Sigmoid colon (tissue), 7 donors: ENCODE measurements around the gene ATAT1. TPM values are rescaled to one million over a fixed set of nuclear protein-coding genes. Genes with fewer than 3 reads are reported as not detected.

Source experiments
- DNase-seq: peaks from one replicate; pipeline ENCODE4 v3.0.0-alpha.2; 2019
- H3K27ac ChIP-seq, 4 donors: fragments of 200-600 bp; sonication (generic); one replicate each; pipeline ENCODE4 v1.5.1; 2016 to 2019; ENCODE audit warnings: mild to moderate bottlenecking in 1 of 4
- H3K27me3 ChIP-seq, 3 donors: fragments of 200-600 bp; sonication (generic); one replicate each; pipeline ENCODE4 v1.5.1; 2019; ENCODE audit warnings: mild to moderate bottlenecking in 1 of 3
- H3K36me3 ChIP-seq, 4 donors: fragments of 200-600 bp; sonication (generic); one replicate each; pipeline ENCODE4 v1.5.1; 2016 to 2019
- H3K4me1 ChIP-seq, 4 donors: fragments of 200-600 bp; sonication (generic); one replicate each; pipeline ENCODE4 v1.5.1; 2017 to 2019
- H3K4me3 ChIP-seq, 4 donors: fragments of 200-600 bp; sonication (generic); one replicate each; pipeline ENCODE4 v1.5.1; 2017 to 2019; ENCODE audit warnings: mild to moderate bottlenecking in 2 of 4, moderate library complexity in 1 of 4
- H3K9me3 ChIP-seq, 4 donors: fragments of 200-600 bp in 3 of 4; sonication (generic) in 3 of 4; one replicate each; pipeline versions ENCODE4 v1.5.1 to v1.6.1; 2013 to 2019
- EP300 ChIP-seq, 4 donors: sonication (generic); formaldehyde crosslinking; IDR thresholded peaks; one replicate each; pipeline ENCODE4 v1.6.1; 2017; ENCODE audit warnings: antibody characterized with exemption in 4 of 4
- POLR2A ChIP-seq, 2 donors: fragments of 450-650 bp; IDR thresholded peaks; one replicate each; pipeline ENCODE4 v1.6.1; 2016; ENCODE audit warnings: antibody characterized with exemption in 2 of 2, mild to moderate bottlenecking in 2 of 2, moderate library complexity in 2 of 2
- POLR2AphosphoS5 ChIP-seq, 4 donors: sonication (generic); formaldehyde crosslinking; IDR thresholded peaks; one replicate each; pipeline ENCODE4 v1.6.1; 2017; ENCODE audit warnings: antibody characterized with exemption in 4 of 4
- WGBS, 2 donors: extraction: QIAGEN DNeasy Blood & Tissue Kit; methylation state at CpG; one replicate each; pipeline ENCODE4 v1.1.7; 2013; 5-methylcytosine and 5-hydroxymethylcytosine counted together
- intact Hi-C: fragments of 100-400 bp; cut with DNase I; formaldehyde crosslinking; loops from one replicate; pipeline ENCODE4 v1.15.1; 2023
- polyA plus RNA-seq, 3 donors: library from polyadenylated mRNA; stranded (reverse); fragments of 200-250 nt; gene quantifications; one replicate each; pipeline ENCODE4 v1.2.3, GENCODE V29; 2013
- total RNA-seq, 4 donors: library from RNA; depleted of rRNA; stranded (reverse); fragments of >200 nt; gene quantifications; one replicate each; pipeline ENCODE4 v1.1.0, GENCODE V29; 2016
- TF ChIP-seq, protein P1 (sequence below), 4 experiments: fragments of 450-650 bp in 3 of 4; fragments of 200-600 bp in 1 of 4; IDR thresholded peaks; one replicate each; pipeline ENCODE4 v1.5.1; 2016 to 2019; ENCODE audit warnings: antibody characterized with exemption in 4 of 4, mild to moderate bottlenecking in 3 of 4, moderate library complexity in 2 of 4
- donor health status: healthy with polysubstance abuse.
- donor health status: Bipolar disorder and iron deficiency.
- donor health status: healthy.

Gene ATAT1
- total and polyA plus RNA-seq, 7 donors, result 2.6 to 8.5 (median 4.2) TPM

DNA sequence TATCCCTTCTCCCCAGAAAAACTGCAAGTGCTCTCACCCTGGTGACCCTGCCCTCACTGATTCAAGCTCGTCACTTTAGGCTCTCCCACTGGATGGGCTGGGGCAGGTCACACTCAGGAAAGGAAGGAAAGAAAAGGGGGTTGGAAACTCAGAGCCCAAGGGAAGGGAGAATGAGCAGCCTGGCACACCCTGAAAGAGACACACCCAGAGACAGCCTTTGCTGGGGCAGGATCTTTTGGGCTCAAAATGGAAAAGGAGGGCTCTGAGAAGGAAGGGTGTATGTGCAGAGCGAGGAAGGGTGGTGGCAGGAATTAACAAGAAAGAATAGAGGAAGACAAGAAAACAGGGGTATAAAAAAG is 57.3 kb downstream of the ATAT1 start:
- H3K4me3 ChIP-seq, result peak overlapping the region; percentile 63 to 87 (median 72)
- WGBS, 2 donors, result 19 to 42% methylated on average over 2 of the region's 2 CpGs
- H3K4me1 ChIP-seq, result peaks cover 0 to 87% (median 84%) of the 10 kb centered on the region in 4 donors
- peaks cover 0 to 10% (median 0%) of the 10 kb centered on the region in 4 donors for H3K36me3 ChIP-seq
- no peak for DNase-seq
- no peaks in the 10 kb centered on the region for H3K9me3 ChIP-seq
- intact Hi-C loops, result loop anchor here (2.0 to 5.0 kb wide), 2 partner anchors 99 to 143 kb away; no protein-coding TSS in a partner anchor
- TF ChIP-seq EP300 (IDR thresholded peaks at IDR 0.05), result no peak
- no peak for TF ChIP-seq POLR2A (IDR thresholded peaks at IDR 0.05)
- no peak for TF ChIP-seq POLR2AphosphoS5 (IDR thresholded peaks at IDR 0.05)
- TF ChIP-seq, protein P1, sequence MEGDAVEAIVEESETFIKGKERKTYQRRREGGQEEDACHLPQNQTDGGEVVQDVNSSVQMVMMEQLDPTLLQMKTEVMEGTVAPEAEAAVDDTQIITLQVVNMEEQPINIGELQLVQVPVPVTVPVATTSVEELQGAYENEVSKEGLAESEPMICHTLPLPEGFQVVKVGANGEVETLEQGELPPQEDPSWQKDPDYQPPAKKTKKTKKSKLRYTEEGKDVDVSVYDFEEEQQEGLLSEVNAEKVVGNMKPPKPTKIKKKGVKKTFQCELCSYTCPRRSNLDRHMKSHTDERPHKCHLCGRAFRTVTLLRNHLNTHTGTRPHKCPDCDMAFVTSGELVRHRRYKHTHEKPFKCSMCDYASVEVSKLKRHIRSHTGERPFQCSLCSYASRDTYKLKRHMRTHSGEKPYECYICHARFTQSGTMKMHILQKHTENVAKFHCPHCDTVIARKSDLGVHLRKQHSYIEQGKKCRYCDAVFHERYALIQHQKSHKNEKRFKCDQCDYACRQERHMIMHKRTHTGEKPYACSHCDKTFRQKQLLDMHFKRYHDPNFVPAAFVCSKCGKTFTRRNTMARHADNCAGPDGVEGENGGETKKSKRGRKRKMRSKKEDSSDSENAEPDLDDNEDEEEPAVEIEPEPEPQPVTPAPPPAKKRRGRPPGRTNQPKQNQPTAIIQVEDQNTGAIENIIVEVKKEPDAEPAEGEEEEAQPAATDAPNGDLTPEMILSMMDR (IDR thresholded peaks at IDR 0.05), result no peak
- no peaks in the 10 kb centered on the region for H3K27me3 ChIP-seq
- peak overlapping the region; percentile 94 to 99 (median 98) for H3K27ac ChIP-seq

DNA sequence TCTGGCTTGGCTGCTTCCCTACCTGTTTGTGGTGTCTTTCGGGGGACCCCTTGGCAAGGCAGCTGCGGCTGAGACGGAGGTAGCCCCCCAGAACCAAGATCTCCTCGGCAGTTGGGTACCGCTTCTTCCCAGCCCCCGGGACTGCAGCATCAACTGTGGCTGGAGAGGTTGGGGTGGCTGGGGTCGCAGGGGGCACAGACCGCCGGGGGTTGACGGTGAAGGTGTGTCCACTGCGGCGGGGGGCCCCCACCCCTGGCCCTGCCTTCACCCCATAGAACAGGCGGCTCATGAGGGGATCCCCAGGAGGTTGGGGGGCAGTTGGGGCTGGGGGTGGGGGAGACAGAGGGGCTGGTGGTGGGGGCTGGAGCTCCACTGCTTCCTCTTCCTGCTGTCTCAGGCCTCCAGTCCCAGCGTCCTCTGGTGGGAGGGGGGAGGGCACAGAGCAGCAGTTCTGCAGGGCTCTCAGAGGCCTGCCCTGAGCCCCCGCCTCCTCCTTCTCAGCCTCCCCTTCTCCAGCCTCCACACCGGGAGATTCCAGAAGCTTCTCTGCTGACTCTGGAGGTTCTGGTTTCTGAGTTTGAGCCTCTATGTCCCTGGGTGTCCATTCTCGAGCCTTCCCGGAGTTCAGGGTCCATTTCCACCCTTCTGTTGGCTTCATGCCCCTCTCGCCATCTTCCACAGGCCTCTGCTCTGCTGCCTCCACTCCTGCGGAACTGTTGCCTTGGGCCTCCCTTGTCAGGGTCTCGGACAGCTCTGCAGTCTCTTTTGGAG is 57.9 kb downstream of the ATAT1 start:
- Histone ChIP-seq H3K27ac (peak overlapping the region; percentile 94 to 99 (median 98)), H3K9me3 (no peaks in the 10 kb centered on the region), H3K4me1 (peaks cover 0 to 87% (median 84%) of the 10 kb centered on the region in 4 donors), H3K36me3 (peaks cover 0 to 9% (median 0%) of the 10 kb centered on the region in 4 donors), H3K27me3 (no peaks in the 10 kb centered on the region), H3K4me3 (peak overlapping the region; percentile 63 to 87 (median 72))
- TF ChIP-seq POLR2AphosphoS5 (IDR thresholded peaks at IDR 0.05), result peak in 1 of 4 donors; percentile 14
- TF ChIP-seq, protein P1 (IDR thresholded peaks at IDR 0.05), result no peak
- 31 to 67% methylated on average over 21 of the region's 21 CpGs for WGBS, 2 donors
- peak; percentile 85 for DNase-seq
- intact Hi-C loops, result loop anchor here (5.0 kb wide), 1 partner anchor 143 kb away; no protein-coding TSS in a partner anchor

DNA sequence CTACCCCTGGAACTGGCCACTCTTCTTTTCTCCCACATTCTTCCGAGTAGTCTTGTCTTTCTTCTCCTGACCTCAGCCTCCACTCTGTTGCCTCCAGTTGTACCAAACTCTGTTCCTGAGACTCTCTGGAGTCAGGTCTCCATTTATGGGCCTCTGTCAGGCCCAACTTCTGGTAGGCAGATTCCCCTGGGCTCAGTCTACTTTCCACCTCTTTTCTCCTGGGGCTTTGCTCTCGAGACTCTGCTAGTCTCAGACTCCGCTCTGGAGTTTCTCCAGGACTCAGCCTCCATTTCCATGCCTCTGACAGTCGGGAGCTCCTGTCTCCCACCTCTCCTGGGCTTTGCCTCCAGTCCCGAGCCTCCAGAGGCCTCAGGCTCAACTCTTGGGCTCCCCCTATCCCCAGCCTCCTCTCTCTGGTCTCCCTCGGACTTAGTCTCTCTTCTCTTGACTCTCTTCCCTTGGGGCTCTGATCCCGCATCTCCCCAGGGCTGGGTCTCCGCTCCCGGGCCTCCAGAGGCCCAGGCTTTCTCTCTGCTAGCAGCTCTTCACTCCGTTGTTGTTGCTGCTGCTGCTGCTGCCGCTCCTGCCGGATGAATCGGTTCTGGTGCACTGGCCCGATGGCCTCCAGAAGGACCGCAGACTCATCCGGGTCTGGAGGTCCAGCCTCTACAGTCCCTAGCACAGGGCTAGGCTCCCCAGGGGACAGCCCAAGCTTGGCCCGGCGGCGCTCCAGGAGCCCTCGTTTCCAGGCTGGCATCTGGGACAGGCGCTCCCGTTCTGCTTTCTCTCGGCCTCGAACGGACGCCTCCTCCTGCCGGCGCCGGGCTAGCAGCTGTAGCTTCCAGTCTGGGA is 58.7 kb downstream of the ATAT1 start:
- H3K36me3 ChIP-seq, result peaks cover 0 to 3% (median 0%) of the 10 kb centered on the region in 4 donors
- peaks cover 0 to 87% (median 84%) of the 10 kb centered on the region in 4 donors for H3K4me1 ChIP-seq
- H3K9me3 ChIP-seq, result no peaks in the 10 kb centered on the region
- WGBS, 2 donors, result 34 to 69% methylated on average over 29 of the region's 29 CpGs
- intact Hi-C loops, result loop anchor here (1.0 to 2.0 kb wide), 2 partner anchors 35 to 69 kb away; partner anchors contain the start of genes MRPS18B, PPP1R10 and TUBB
- peak overlapping the region; percentile 94 to 99 (median 98) for H3K27ac ChIP-seq
- no peaks in the 10 kb centered on the region for H3K27me3 ChIP-seq
- peak; percentile 73 for DNase-seq
- peak overlapping the region; percentile 63 to 87 (median 72) for H3K4me3 ChIP-seq
- no peak for TF ChIP-seq POLR2A (IDR thresholded peaks at IDR 0.05)
- TF ChIP-seq EP300 (IDR thresholded peaks at IDR 0.05), result no peak
- TF ChIP-seq, protein P1 (IDR thresholded peaks at IDR 0.05), result no peak
- no peak for TF ChIP-seq POLR2AphosphoS5 (IDR thresholded peaks at IDR 0.05)

DNA sequence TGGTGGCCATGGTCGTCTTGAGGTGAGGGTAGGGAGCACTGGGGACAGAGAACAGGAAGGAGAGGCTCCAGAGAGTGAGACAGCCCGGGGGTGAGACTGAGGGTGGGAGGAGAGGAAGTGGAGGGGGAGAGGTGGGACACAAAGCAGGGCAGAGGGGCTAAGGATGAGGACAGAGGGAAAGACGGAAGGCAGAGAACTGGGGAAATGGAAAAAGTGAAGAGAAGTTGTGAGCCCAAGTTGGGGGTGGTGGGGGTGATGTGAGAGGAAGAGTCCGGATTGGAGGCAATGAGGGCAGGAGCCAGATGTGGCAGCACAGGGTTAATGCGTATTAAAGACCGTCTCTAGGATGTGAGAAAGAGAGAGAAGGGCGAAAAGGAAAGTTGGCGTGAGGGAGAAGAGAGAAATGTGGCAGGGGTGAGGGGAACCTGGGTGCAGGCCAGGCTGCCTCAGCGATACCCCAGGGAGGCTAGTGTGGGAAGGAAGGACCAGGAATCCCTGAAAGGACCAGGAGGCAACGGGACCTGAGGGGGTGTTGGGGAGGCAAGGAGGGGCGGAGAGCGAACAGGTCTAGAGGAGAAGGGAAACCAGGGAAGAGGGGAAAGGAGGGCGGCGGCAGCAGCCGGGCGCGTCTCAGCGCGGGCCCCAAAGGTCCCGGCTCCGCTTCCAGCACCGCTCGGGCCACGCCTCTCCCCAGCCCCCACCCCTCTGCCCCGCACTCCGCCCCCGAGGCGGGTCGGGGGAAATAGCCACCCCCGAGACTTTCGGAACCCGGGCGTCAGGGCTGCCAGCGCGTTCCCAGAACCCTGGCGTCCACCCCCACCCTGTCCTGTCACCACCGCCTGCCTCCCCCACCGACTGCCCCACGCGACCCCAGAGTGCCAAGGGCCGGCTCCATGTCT is 59.6 kb downstream of the ATAT1 start, which contains the start of gene PPP1R18:
TSS of gene PPP1R18 (minus strand) at position 637 of the 899 bp plus-strand sequence. CDS start at position 10, 627 bp downstream.
- intact Hi-C loops, result loop anchor here (1.0 to 2.0 kb wide), 2 partner anchors 34 to 69 kb away; partner anchors contain the start of genes MRPS18B, PPP1R10 and TUBB
- TF ChIP-seq POLR2AphosphoS5 (IDR thresholded peaks at IDR 0.05), result peak; percentile 81 to 93 (median 92)
- peak; percentile 67 to 79 for TF ChIP-seq POLR2A (IDR thresholded peaks at IDR 0.05)
- no peak for TF ChIP-seq EP300 (IDR thresholded peaks at IDR 0.05)
- Histone ChIP-seq H3K9me3 (no peaks in the 10 kb centered on the region), H3K4me1 (peaks cover 0 to 82% (median 78%) of the 10 kb centered on the region in 4 donors), H3K4me3 (peak within 1 kb of the TSS; percentile 63 to 87 (median 72)), H3K36me3 (no peaks in the 10 kb centered on the region), H3K27me3 (no peaks in the 10 kb centered on the region), H3K27ac (peak within 1 kb of the TSS; percentile 94 to 99 (median 98))
- WGBS, 2 donors, result 2 to 5% methylated on average over 41 of the region's 41 CpGs
- peak; percentile 94 for DNase-seq
